Gastroesophageal sphincter (tissue), 4 donors: ENCODE results near the gene USP44. TPM values are rescaled to one million over a fixed set of nuclear protein-coding genes. Genes with fewer than 3 reads are reported as not detected.

ENCODE experiments used
- ATAC-seq: fragments of 150-250 bp; one replicate; pipeline ENCODE4 v1.9.1; 2016; ENCODE audit warnings: mild to moderate bottlenecking, moderate library complexity
- H3K27ac ChIP-seq, 4 donors: fragments of 200-600 bp; sonication (generic) in 3 of 4; 1 replicate in 3 of 4; 2 replicates in 1 of 4; pipeline ENCODE4 v1.5.1; 2016 to 2019
- H3K27me3 ChIP-seq: fragments of 200-600 bp; sonication (generic); one replicate; pipeline ENCODE4 v1.5.1; 2019
- H3K36me3 ChIP-seq, 2 donors: fragments of 200-600 bp; sonication (generic); one replicate each; pipeline ENCODE4 v1.5.1; 2019; ENCODE audit warnings: control low read depth in 1 of 2
- H3K4me1 ChIP-seq, 3 donors: fragments of 200-600 bp; sonication (generic); 1 replicate in 2 of 3; 2 replicates in 1 of 3; pipeline ENCODE4 v1.5.1; 2016 to 2019; ENCODE audit warnings: control low read depth in 2 of 3
- H3K4me3 ChIP-seq, 2 donors: fragments of 200-600 bp; sonication (generic); one replicate each; pipeline ENCODE4 v1.5.1; 2019; ENCODE audit warnings: mild to moderate bottlenecking in 1 of 2, moderate library complexity in 1 of 2
- H3K9me3 ChIP-seq, 3 donors: fragments of 200-600 bp; sonication (generic); one replicate each; pipeline ENCODE4 v1.5.1; 2017 to 2019; ENCODE audit warnings: control low read depth in 2 of 3
- EP300 ChIP-seq: sonication (generic); formaldehyde crosslinking; IDR thresholded peaks from one replicate; pipeline ENCODE4 v1.6.1; 2017; ENCODE audit warnings: antibody characterized with exemption, mild to moderate bottlenecking
- POLR2A ChIP-seq, 2 donors: fragments of 450-650 bp; IDR thresholded peaks; one replicate each; pipeline ENCODE4 v1.6.1; 2017; ENCODE audit warnings: antibody characterized with exemption in 2 of 2, mild to moderate bottlenecking in 2 of 2, moderate library complexity in 1 of 2
- POLR2AphosphoS5 ChIP-seq: sonication (generic); formaldehyde crosslinking; IDR thresholded peaks from one replicate; pipeline ENCODE4 v1.6.1; 2017; ENCODE audit warnings: antibody characterized with exemption
- WGBS, 2 donors: methylation state at CpG; one replicate each; pipeline ENCODE4 v1.1.5; 2018; ENCODE audit warnings: low coverage in 1 of 2; 5-methylcytosine and 5-hydroxymethylcytosine counted together
- total RNA-seq, 4 donors: library from RNA; depleted of rRNA; stranded (reverse); fragments of >200 nt; gene quantifications; one replicate each; pipeline ENCODE4 v1.1.0, GENCODE V29; 2016
- TF ChIP-seq, protein P1 (sequence below), 4 experiments: fragments of 200-600 bp in 2 of 4; fragments of 450-650 bp in 2 of 4; sonication (generic) in 1 of 4; IDR thresholded peaks; one replicate each; pipeline ENCODE4 v1.5.1; 2017 to 2019; ENCODE audit warnings: antibody characterized with exemption in 4 of 4, mild to moderate bottlenecking in 2 of 4, moderate library complexity in 2 of 4

USP44 gene
- total RNA-seq, 4 donors from 2014 or later, result 5.9 to 9.7 (median 6.0) TPM

DNA sequence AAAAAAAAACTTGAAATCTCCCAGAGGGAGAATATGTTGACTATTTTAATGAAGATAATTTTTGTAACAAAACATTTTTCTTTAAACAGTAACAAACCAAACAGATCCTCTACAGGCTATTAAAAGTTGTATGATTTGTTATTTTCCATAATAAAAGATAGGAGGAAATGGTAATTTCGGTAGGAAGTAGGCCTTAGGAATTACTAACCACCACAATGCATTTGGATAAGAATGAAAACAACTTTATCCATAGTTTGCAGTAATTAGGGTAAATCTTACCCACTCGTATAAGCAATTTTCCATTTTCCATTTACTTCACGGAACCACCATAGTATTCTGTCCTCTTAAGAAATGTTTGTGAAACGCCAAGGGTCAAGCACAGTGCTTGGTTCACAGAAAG lies 6.0 kb downstream of the USP44 start:
- no peaks in the 10 kb centered on the region for H3K36me3 ChIP-seq
- ATAC-seq, result no peak
- TF ChIP-seq POLR2A (IDR thresholded peaks at IDR 0.05) (no peak), EP300 (no peak)
- TF ChIP-seq, protein P1, sequence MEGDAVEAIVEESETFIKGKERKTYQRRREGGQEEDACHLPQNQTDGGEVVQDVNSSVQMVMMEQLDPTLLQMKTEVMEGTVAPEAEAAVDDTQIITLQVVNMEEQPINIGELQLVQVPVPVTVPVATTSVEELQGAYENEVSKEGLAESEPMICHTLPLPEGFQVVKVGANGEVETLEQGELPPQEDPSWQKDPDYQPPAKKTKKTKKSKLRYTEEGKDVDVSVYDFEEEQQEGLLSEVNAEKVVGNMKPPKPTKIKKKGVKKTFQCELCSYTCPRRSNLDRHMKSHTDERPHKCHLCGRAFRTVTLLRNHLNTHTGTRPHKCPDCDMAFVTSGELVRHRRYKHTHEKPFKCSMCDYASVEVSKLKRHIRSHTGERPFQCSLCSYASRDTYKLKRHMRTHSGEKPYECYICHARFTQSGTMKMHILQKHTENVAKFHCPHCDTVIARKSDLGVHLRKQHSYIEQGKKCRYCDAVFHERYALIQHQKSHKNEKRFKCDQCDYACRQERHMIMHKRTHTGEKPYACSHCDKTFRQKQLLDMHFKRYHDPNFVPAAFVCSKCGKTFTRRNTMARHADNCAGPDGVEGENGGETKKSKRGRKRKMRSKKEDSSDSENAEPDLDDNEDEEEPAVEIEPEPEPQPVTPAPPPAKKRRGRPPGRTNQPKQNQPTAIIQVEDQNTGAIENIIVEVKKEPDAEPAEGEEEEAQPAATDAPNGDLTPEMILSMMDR (IDR thresholded peaks at IDR 0.05), result no peak
- no peak overlapping the region for H3K27ac ChIP-seq
- whole genome bisulfite sequencing, 2 donors, result 93 to 96% methylated on average over 4 of the region's 4 CpGs
- H3K4me1 ChIP-seq, result peaks cover 0 to 15% (median 0%) of the 10 kb centered on the region in 3 donors
- H3K9me3 ChIP-seq, result no peaks in the 10 kb centered on the region
- H3K27me3 ChIP-seq, result no peaks in the 10 kb centered on the region
- no peak overlapping the region for H3K4me3 ChIP-seq

DNA sequence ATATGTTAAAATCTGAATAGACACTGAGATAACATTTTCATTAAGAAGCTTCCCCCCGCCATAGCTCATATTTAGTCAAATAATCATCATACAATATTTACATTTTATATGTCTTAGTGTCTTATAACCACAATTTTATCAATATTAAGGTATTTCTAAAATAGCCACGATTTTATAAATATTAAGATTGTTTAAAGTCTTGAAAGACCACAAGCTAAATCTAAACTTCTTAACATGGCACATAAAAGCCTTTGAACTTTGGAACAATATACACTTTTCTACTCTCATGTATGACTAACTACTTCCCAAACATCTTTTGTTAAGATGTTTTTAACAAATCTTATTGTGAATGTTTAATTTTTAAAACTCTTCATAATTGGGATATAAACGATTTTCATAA lies 6.5 kb downstream of the USP44 start:
- Histone ChIP-seq H3K36me3 (no peaks in the 10 kb centered on the region), H3K4me3 (no peak overlapping the region), H3K27me3 (no peaks in the 10 kb centered on the region), H3K4me1 (peaks cover 0 to 15% (median 0%) of the 10 kb centered on the region in 3 donors), H3K27ac (no peak overlapping the region), H3K9me3 (no peaks in the 10 kb centered on the region)
- no peak for ATAC-seq
- TF ChIP-seq POLR2A (IDR thresholded peaks at IDR 0.05) (no peak), POLR2AphosphoS5 (no peak), EP300 (no peak)
- TF ChIP-seq, protein P1 (IDR thresholded peaks at IDR 0.05), result no peak
- WGBS, 2 donors, result 38 to 63% methylated on average over 3 of the region's 3 CpGs

- Histone ChIP-seq H3K4me3 (no peak overlapping the region), H3K4me1 (peaks cover 0 to 13% (median 0%) of the 10 kb centered on the region in 3 donors), H3K27me3 (no peaks in the 10 kb centered on the region), H3K27ac (no peak overlapping the region), H3K36me3 (no peaks in the 10 kb centered on the region), H3K9me3 (no peaks in the 10 kb centered on the region)
- TF ChIP-seq EP300, result no peak
- TF ChIP-seq, protein P1 (IDR thresholded peaks at IDR 0.05), result no peak
- TF ChIP-seq POLR2AphosphoS5, result no peak
- WGBS, 2 donors, result 95 to 97% methylated on average over 5 of the region's 7 CpGs
- ATAC-seq, result no peak
Observed at GRCh38 chr12:95543305-95543704, 8.0 kb downstream of the USP44 start.

- ATAC-seq, result no peak
- Histone ChIP-seq H3K27me3 (no peaks in the 10 kb centered on the region), H3K4me1 (no peaks in the 10 kb centered on the region), H3K27ac (no peak overlapping the region), H3K9me3 (no peaks in the 10 kb centered on the region), H3K4me3 (no peak overlapping the region), H3K36me3 (no peaks in the 10 kb centered on the region)
- no peak for TF ChIP-seq EP300
- TF ChIP-seq, protein P1 (IDR thresholded peaks at IDR 0.05), result no peak
- TF ChIP-seq POLR2AphosphoS5, result no peak
- TF ChIP-seq POLR2A (IDR thresholded peaks at IDR 0.05), result no peak
- 77 to 85% methylated on average over 7 of the region's 7 CpGs for WGBS, 2 donors
Observed at GRCh38 chr12:95541436-95541835, 9.8 kb downstream of the USP44 start.

GRCh38 chr12:95538656-95539055 lies 12.6 kb downstream of the USP44 start:
- no peak for ATAC-seq
- Histone ChIP-seq H3K36me3 (no peaks in the 10 kb centered on the region), H3K4me1 (peaks cover 0 to 14% (median 0%) of the 10 kb centered on the region in 3 donors), H3K27me3 (no peaks in the 10 kb centered on the region), H3K4me3 (no peak overlapping the region), H3K27ac (no peak overlapping the region), H3K9me3 (no peaks in the 10 kb centered on the region)
- 54 to 63% methylated on average over 5 of the region's 5 CpGs for WGBS, 2 donors
- TF ChIP-seq POLR2A (IDR thresholded peaks at IDR 0.05) (no peak), POLR2AphosphoS5 (no peak), EP300 (no peak)
- TF ChIP-seq, protein P1 (IDR thresholded peaks at IDR 0.05), result no peak
